ENCODE measurements around the gene NBEA. TPM values are rescaled to one million over a fixed set of nuclear protein-coding genes. Genes with fewer than 3 reads are reported as not detected.

Gene NBEA
- total RNA-seq, 1 experiment from 2014 or later = 4.1 TPM

DNA sequence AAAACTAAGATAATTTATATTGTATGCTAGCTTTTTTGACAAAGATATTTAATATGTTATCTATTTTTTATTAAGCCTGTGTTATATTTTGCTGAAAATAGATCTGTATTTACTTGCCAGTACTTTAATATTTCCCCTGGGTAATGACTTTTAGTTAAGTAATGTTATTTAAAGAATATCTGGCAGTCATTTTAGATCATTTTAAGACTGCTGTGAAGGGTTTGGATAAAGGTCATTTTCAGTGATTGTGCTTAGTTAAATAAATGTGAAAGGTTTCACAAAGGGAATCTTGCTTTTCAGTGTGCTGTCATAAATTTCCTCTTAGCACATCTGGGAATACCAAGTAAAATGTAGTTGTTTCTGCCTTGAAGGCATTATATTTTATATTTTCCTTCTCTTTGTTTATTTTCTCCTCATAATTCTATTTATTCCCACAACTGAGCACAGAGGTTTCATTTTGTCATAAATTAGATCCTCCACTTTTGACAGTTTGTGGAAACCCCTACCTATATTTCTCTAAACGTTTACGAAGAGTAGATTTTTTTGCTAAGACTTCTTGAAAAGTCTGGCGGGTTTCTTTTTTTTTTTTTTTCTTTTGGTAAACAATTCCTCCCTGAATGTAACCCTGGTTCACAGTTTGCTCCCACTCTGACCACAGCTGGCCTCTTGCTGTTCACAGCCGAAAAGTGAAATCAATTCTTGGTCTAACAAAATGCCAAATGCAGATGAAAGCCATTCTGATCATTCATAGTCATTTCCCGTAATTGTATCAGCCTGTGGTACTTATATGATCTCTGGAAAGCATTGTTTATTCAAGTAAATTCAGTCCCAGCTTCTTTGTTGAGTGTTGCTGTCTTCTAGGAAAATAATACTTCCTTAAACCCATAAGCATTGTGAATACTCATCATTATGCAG, 446.6 kb downstream of the NBEA start (continued):
- TF ChIP-seq EGR1 (IDR thresholded peaks at IDR 0.05; ENCODE audit: low read depth) = no peak

DNA sequence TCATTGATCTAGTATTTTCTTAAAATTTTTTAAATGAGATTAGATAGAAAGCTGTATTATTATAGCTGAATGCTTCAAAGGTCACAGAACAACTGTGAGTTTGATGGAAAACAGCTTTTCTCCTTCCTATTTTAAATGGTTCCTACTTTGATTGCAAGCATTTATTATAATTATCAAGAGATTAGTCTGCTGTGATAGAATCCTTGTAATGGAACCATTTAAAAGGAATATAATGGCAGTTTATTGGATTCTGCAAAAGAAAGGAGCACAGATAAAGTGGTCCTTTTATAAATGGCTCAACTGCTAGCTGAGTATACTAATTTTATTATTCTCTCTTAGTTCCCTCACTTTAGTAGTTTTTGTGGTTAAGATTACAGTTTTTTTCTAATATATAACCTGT, 447.5 kb downstream of the NBEA start:
- no peak for TF ChIP-seq ZFX (IDR thresholded peaks at IDR 0.05)
- no peak for TF ChIP-seq FOSL1 (IDR thresholded peaks at IDR 0.05; ENCODE audit: low read depth)
- no peak for TF ChIP-seq SRF (IDR thresholded peaks at IDR 0.05; ENCODE audit: low read depth)
- no peak for TF ChIP-seq EGR1 (IDR thresholded peaks at IDR 0.05; ENCODE audit: low read depth)
- no peak for TF ChIP-seq CEBPB (IDR thresholded peaks at IDR 0.05; ENCODE audit: low read depth)
- TF ChIP-seq SIN3A (IDR thresholded peaks at IDR 0.05; ENCODE audit: low read depth) = no peak
- TF ChIP-seq POLR2A (IDR thresholded peaks at IDR 0.05; ENCODE audit: borderline replicate concordance, extremely low read depth, insufficient read depth, insufficient read length) = no peak
- no peak for TF ChIP-seq CBX3 (IDR thresholded peaks at IDR 0.05; ENCODE audit: low read depth)
- no peak for TF ChIP-seq YY1 (IDR thresholded peaks at IDR 0.05; ENCODE audit: extremely low read depth, insufficient replicate concordance, low read depth, low read length)
- TF ChIP-seq, protein P1, sequence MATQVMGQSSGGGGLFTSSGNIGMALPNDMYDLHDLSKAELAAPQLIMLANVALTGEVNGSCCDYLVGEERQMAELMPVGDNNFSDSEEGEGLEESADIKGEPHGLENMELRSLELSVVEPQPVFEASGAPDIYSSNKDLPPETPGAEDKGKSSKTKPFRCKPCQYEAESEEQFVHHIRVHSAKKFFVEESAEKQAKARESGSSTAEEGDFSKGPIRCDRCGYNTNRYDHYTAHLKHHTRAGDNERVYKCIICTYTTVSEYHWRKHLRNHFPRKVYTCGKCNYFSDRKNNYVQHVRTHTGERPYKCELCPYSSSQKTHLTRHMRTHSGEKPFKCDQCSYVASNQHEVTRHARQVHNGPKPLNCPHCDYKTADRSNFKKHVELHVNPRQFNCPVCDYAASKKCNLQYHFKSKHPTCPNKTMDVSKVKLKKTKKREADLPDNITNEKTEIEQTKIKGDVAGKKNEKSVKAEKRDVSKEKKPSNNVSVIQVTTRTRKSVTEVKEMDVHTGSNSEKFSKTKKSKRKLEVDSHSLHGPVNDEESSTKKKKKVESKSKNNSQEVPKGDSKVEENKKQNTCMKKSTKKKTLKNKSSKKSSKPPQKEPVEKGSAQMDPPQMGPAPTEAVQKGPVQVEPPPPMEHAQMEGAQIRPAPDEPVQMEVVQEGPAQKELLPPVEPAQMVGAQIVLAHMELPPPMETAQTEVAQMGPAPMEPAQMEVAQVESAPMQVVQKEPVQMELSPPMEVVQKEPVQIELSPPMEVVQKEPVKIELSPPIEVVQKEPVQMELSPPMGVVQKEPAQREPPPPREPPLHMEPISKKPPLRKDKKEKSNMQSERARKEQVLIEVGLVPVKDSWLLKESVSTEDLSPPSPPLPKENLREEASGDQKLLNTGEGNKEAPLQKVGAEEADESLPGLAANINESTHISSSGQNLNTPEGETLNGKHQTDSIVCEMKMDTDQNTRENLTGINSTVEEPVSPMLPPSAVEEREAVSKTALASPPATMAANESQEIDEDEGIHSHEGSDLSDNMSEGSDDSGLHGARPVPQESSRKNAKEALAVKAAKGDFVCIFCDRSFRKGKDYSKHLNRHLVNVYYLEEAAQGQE (IDR thresholded peaks at IDR 0.05; ENCODE audit: low read depth) = no peak
- no peak for TF ChIP-seq TCF7L2 (IDR thresholded peaks at IDR 0.05; ENCODE audit: borderline replicate concordance, extremely low read depth, insufficient read depth, insufficient read length)
- no peak for TF ChIP-seq JUND (IDR thresholded peaks at IDR 0.05)
- no peak for TF ChIP-seq RAD21 (IDR thresholded peaks at IDR 0.05; ENCODE audit: low read depth)
- no peak for TF ChIP-seq EZH2 (IDR thresholded peaks at IDR 0.05)
- H3K36me3 ChIP-seq (ENCODE audit: control insufficient read depth in 1 of 2, insufficient read depth in 2 of 2, low read length in 2 of 2) = no peaks in the 10 kb centered on the region
- H3K4me2 ChIP-seq (ENCODE audit: low read length) = no peak overlapping the region
- RAD21 ChIA-PET (ENCODE audit: low non-redundant PET in 1 of 2, low total read pairs in 2 of 2, uncharacterized antibody in 2 of 2, unreplicated experiment in 2 of 2) = no interaction called here
- DNase-seq (ENCODE audit: low read depth, low spot score) = no peak
- H3K9me3 ChIP-seq (ENCODE audit: control insufficient read depth in 1 of 2, insufficient read depth in 1 of 2, low read depth in 1 of 2, low read length in 2 of 2) = no peaks in the 10 kb centered on the region
- BruUV-seq (replicated peaks) = no TSS peak
- intact Hi-C loops (cut with micrococcal nuclease) = no loop called here
- no peak for ATAC-seq
- no peak overlapping the region for H3K27ac ChIP-seq (ENCODE audit: low read depth, low read length)
- no peaks in the 10 kb centered on the region for H3K79me2 ChIP-seq (ENCODE audit: insufficient read depth, low read length)
- no peaks in the 10 kb centered on the region for H3K27me3 ChIP-seq (ENCODE audit: insufficient read depth, low read length)
- H2AFZ ChIP-seq (ENCODE audit: low read depth, low read length, poor library complexity, severe bottlenecking) = no peak overlapping the region
- no peak overlapping the region for H3K9ac ChIP-seq (ENCODE audit: low read length)
- H3K9me2 ChIP-seq (ENCODE audit: insufficient read depth) = no peaks in the 10 kb centered on the region
- POLR2A ChIA-PET = no interaction called here
- no peaks in the 10 kb centered on the region for H3K4me1 ChIP-seq (ENCODE audit: control insufficient read depth in 1 of 2, insufficient read depth in 2 of 2, low read length in 2 of 2)
- no peak overlapping the region for H3K4me3 ChIP-seq (replicated peaks in 1 of 2; ENCODE audit: low read depth in 1 of 2, low read length in 2 of 2)
- H4K20me1 ChIP-seq (ENCODE audit: insufficient read depth) = no peaks in the 10 kb centered on the region
- CTCF ChIA-PET = no interaction called here
